H1 (cell line): ENCODE measurements around the gene APOL2. TPM values are rescaled to one million over a fixed set of nuclear protein-coding genes. Genes with fewer than 3 reads are reported as not detected.

Experiments used
- CTCF ChIA-PET: fragments of 300-600 bp; sonication (Branson Sonifier 250); formaldehyde crosslinking; loops from one replicate; lab custom pipeline; 2021; ENCODE audit not compliant: partially characterized antibody; lab: Charles Lee
- POLR2A ChIA-PET: fragments of 300-600 bp; sonication (Branson Sonifier 250); formaldehyde crosslinking; loops from one replicate; lab custom pipeline; 2021; ENCODE audit warnings: inconsistent platforms; ENCODE audit not compliant: partially characterized antibody; lab: Charles Lee
- DNase-seq, 2 experiments: peaks; one replicate each; pipeline versions ENCODE4 v3.0.0 to v3.0.0-alpha.2; 2010 to 2022; ENCODE audit warnings: low spot score in 2 of 2, low read depth in 1 of 2, mixed read lengths in 1 of 2
- FAIRE-seq: peaks from 2 replicates; lab custom pipeline; 2011; peaks lifted over from hg19 to GRCh38; lab: Jason Lieb, UNC
- H2AFZ ChIP-seq: 2 replicates; pipeline ENCODE4 v1.8.1; 2012; ENCODE audit warnings: low read length, inconsistent platforms
- H2AK5ac ChIP-seq: 2 replicates; pipeline ENCODE4 v1.6.1; 2013; ENCODE audit warnings: low read depth, low read length
- H2BK120ac ChIP-seq: replicated peaks from 2 replicates; pipeline ENCODE3; 2013; ENCODE audit warnings: low read depth, low read length, inconsistent platforms
- H2BK12ac ChIP-seq: 2 replicates; pipeline ENCODE4 v1.6.1; 2013; ENCODE audit warnings: low read depth, low read length
- H2BK15ac ChIP-seq: 2 replicates; pipeline ENCODE4 v1.6.1; 2013; ENCODE audit warnings: low read length
- H2BK20ac ChIP-seq: 2 replicates; pipeline ENCODE4 v1.6.1; 2013; ENCODE audit warnings: low read length
- H2BK5ac ChIP-seq: 2 replicates; pipeline ENCODE4 v1.6.1; 2013; ENCODE audit warnings: low read depth, low read length
- H3K14ac ChIP-seq: 2 replicates; pipeline ENCODE4 v1.6.1; 2013; ENCODE audit warnings: inconsistent platforms; ENCODE audit not compliant: insufficient read length
- H3K18ac ChIP-seq: 2 replicates; pipeline ENCODE4 v1.6.1; 2013; ENCODE audit warnings: low read length; ENCODE audit errors: extremely low read depth
- H3K23ac ChIP-seq: 2 replicates; pipeline ENCODE4 v1.6.1; 2013; ENCODE audit warnings: inconsistent platforms; ENCODE audit not compliant: insufficient read length
- H3K23me2 ChIP-seq: 2 replicates; pipeline ENCODE4 v1.6.1; 2013; ENCODE audit warnings: low read depth, low read length
- H3K27ac ChIP-seq: 2 replicates; pipeline ENCODE4 v1.6.1; 2011; ENCODE audit warnings: low read depth, low read length, inconsistent platforms
- H3K27me3 ChIP-seq, 4 experiments: replicated peaks in 1 of 4; 1 replicate in 1 of 4; 2 replicates in 3 of 4; pipeline versions ENCODE4 v1.6.1 to v1.8.1; 2011 to 2013; ENCODE audit warnings: low read length in 3 of 4, mild to moderate bottlenecking in 3 of 4, inconsistent platforms in 2 of 4, mixed read lengths in 2 of 4, moderate library complexity in 1 of 4; ENCODE audit not compliant: control insufficient read depth in 3 of 4, insufficient read depth in 3 of 4; ENCODE audit errors: extremely low read depth in 1 of 4
- H3K36me3 ChIP-seq, 4 experiments: 2 replicates each; pipeline versions ENCODE4 v1.6.1 to v1.8.1; 2011 to 2013; ENCODE audit warnings: mild to moderate bottlenecking in 4 of 4, low read length in 3 of 4, moderate library complexity in 2 of 4, control low read depth in 1 of 4, inconsistent platforms in 1 of 4; ENCODE audit not compliant: insufficient read depth in 4 of 4, control insufficient read depth in 2 of 4
- H3K4ac ChIP-seq: replicated peaks from 2 replicates; pipeline ENCODE3; 2013; ENCODE audit warnings: low read length, low read depth, mixed read lengths, inconsistent platforms; ENCODE audit not compliant: insufficient read length
- H3K4me1 ChIP-seq, 4 experiments: replicated peaks in 1 of 4; 1 replicate in 1 of 4; 2 replicates in 3 of 4; pipeline versions ENCODE4 v1.6.1 to v1.8.1; 2011 to 2013; ENCODE audit warnings: low read length in 3 of 4, inconsistent platforms in 2 of 4, mixed read lengths in 1 of 4; ENCODE audit not compliant: insufficient read depth in 4 of 4, control insufficient read depth in 3 of 4
- H3K4me2 ChIP-seq, 2 experiments: 2 replicates each; pipeline versions ENCODE4 v1.6.1 to v1.8.1; 2011 to 2013; ENCODE audit warnings: low read depth in 2 of 2, low read length in 2 of 2, control low read depth in 1 of 2, inconsistent platforms in 1 of 2, mild to moderate bottlenecking in 1 of 2; ENCODE audit not compliant: insufficient read depth in 1 of 2
- H3K4me3 ChIP-seq, 4 experiments: fragments of 200-600, 300-600 bp in 1 of 4; sonication (generic), shearing (Covaris generic), sonication (Bioruptor Twin) in 1 of 4; 2 replicates each; pipeline versions ENCODE4 v1.5.1 to v1.8.1; 2011 to 2016; ENCODE audit warnings: low read length in 4 of 4, low read depth in 3 of 4, control low read depth in 2 of 4, inconsistent platforms in 2 of 4, mild to moderate bottlenecking in 2 of 4, mixed read lengths in 1 of 4, moderate library complexity in 1 of 4; ENCODE audit not compliant: insufficient read depth in 2 of 4; ENCODE audit errors: extremely low read depth in 1 of 4
- H3K56ac ChIP-seq: replicated peaks from 2 replicates; pipeline ENCODE3; 2013; ENCODE audit warnings: low read depth, mild to moderate bottlenecking, mixed read lengths, low read length, inconsistent platforms; ENCODE audit not compliant: insufficient read length
- H3K79me1 ChIP-seq: 2 replicates; pipeline ENCODE4 v1.6.1; 2013; ENCODE audit warnings: low read depth, low read length, control low read depth
- H3K79me2 ChIP-seq, 2 experiments: 2 replicates each; pipeline versions ENCODE4 v1.6.1 to v1.8.1; 2012 to 2013; ENCODE audit warnings: low read length in 2 of 2, mild to moderate bottlenecking in 2 of 2, inconsistent platforms in 1 of 2; ENCODE audit not compliant: insufficient read depth in 2 of 2, control insufficient read depth in 1 of 2
- H3K9ac ChIP-seq, 4 experiments: replicated peaks in 1 of 4; 1 replicate in 1 of 4; 2 replicates in 3 of 4; pipeline versions ENCODE4 v1.6.1 to v1.8.1; 2011 to 2013; ENCODE audit warnings: low read depth in 3 of 4, low read length in 3 of 4, control low read depth in 2 of 4, mild to moderate bottlenecking in 2 of 4, moderate library complexity in 2 of 4, inconsistent platforms in 1 of 4; ENCODE audit errors: extremely low read depth in 1 of 4
- H3K9me3 ChIP-seq, 2 experiments: 2 replicates each; pipeline versions ENCODE4 v1.6.1 to v1.8.1; 2012 to 2013; ENCODE audit warnings: mild to moderate bottlenecking in 2 of 2, moderate library complexity in 2 of 2, control low read depth in 1 of 2, inconsistent platforms in 1 of 2, low read depth in 1 of 2, low read length in 1 of 2, mixed read lengths in 1 of 2; ENCODE audit not compliant: insufficient read depth in 2 of 2
- H4K20me1 ChIP-seq, 2 experiments: replicated peaks in 1 of 2; 2 replicates each; pipeline versions ENCODE3 to v1.8.1; 2011 to 2013; ENCODE audit warnings: inconsistent platforms in 2 of 2, low read length in 2 of 2, mild to moderate bottlenecking in 1 of 2; ENCODE audit not compliant: insufficient read depth in 2 of 2, control insufficient read depth in 1 of 2
- H4K5ac ChIP-seq: 2 replicates; pipeline ENCODE4 v1.6.1; 2013; ENCODE audit warnings: low read length, low read depth, mixed read lengths, inconsistent platforms; ENCODE audit not compliant: insufficient read length
- H4K8ac ChIP-seq: 2 replicates; pipeline ENCODE4 v1.8.0; 2013; ENCODE audit warnings: mild to moderate bottlenecking, moderate library complexity, low read length, inconsistent platforms; ENCODE audit not compliant: insufficient read depth; ENCODE audit errors: extremely low read depth
- H4K91ac ChIP-seq: replicated peaks from 2 replicates; pipeline ENCODE3; 2013; ENCODE audit warnings: low read length, mixed read lengths, inconsistent platforms; ENCODE audit not compliant: insufficient read length
- ASH2L ChIP-seq: fragments of 200-600, 300-600 bp; sonication (generic); IDR thresholded peaks from one replicate; pipeline ENCODE4 v1.7.1; 2017; ENCODE audit warnings: low read length
- CEBPB ChIP-seq: IDR thresholded peaks from 2 replicates; pipeline ENCODE4 v1.6.1; 2012; ENCODE audit warnings: low read depth, low read length
- CHD1 ChIP-seq: IDR thresholded peaks from 2 replicates; pipeline ENCODE4 v1.6.1; 2012; ENCODE audit warnings: low read depth, low read length, improper control_type of control experiment
- EZH2 ChIP-seq: fragments of 200-600 bp; sonication (generic); IDR thresholded peaks from 2 replicates; pipeline ENCODE4 v1.7.1; 2012; ENCODE audit warnings: low read depth, mild to moderate bottlenecking, moderate library complexity, low read length, inconsistent platforms; ENCODE audit not compliant: severe bottlenecking
- GTF2F1 ChIP-seq: IDR thresholded peaks from 2 replicates; pipeline ENCODE4 v1.6.1; 2012; ENCODE audit warnings: low read depth, low read length, improper control_type of control experiment, borderline replicate concordance
- HDAC2 ChIP-seq, 2 experiments: fragments of 300-600 bp in 1 of 2; sonication (generic) in 1 of 2; IDR thresholded peaks; 2 replicates each; pipeline ENCODE4 v1.6.1; 2011 to 2012; ENCODE audit warnings: low read depth in 2 of 2, low read length in 2 of 2, mild to moderate bottlenecking in 2 of 2, moderate library complexity in 2 of 2, borderline replicate concordance in 1 of 2, inconsistent platforms in 1 of 2
- JUND ChIP-seq: IDR thresholded peaks from 2 replicates; pipeline ENCODE4 v1.6.1; 2011; ENCODE audit warnings: mild to moderate bottlenecking, improper control_type of control experiment, low read length
- KDM4A ChIP-seq: IDR thresholded peaks from one replicate; pipeline ENCODE4 v1.7.1; 2012; ENCODE audit warnings: low read depth, mild to moderate bottlenecking, moderate library complexity, low read length, inconsistent platforms; ENCODE audit not compliant: severe bottlenecking
- SIRT6 ChIP-seq: IDR thresholded peaks from one replicate; pipeline ENCODE4 v1.7.1; 2012; ENCODE audit warnings: low read length, inconsistent platforms
- TBP ChIP-seq: IDR thresholded peaks from 2 replicates; pipeline ENCODE4 v1.6.1; 2011; ENCODE audit warnings: low read depth, low read length, improper control_type of control experiment
- whole genome bisulfite sequencing, 2 experiments: shearing (Covaris generic) in 1 of 2; methylation state at CpG; one replicate each; pipeline versions ENCODE4 v1.1.6 to v1.1.7; 2013 to 2015; ENCODE audit warnings: low lambda C conversion rate in 2 of 2, mixed read lengths in 2 of 2, inconsistent platforms in 1 of 2, low coverage in 1 of 2, missing lambda C conversion rate in 1 of 2; ENCODE audit not compliant: insufficient replicate concordance in 2 of 2, insufficient coverage in 1 of 2, insufficient read length in 1 of 2; ENCODE audit errors: extremely low coverage in 1 of 2, missing lambda C conversion rate in 1 of 2; 5-methylcytosine and 5-hydroxymethylcytosine counted together
- polyA plus RNA-seq, 7 experiments: library from polyadenylated mRNA; depleted of rRNA in 3 of 7; stranded (reverse) in 5 of 7; unstranded in 2 of 7; fragments of >200 nt in 5 of 7; fragments of 200-250 nt in 2 of 7; gene quantifications; 1 replicate in 5 of 7; 2 replicates in 1 of 7; 4 replicates in 1 of 7; pipeline versions ENCODE4 v1.2.1 to v1.2.3, GENCODE V29; 2011 to 2013; ENCODE audit warnings: missing spikeins in 2 of 7, mixed read lengths in 2 of 7
- total RNA-seq: library from RNA; stranded (reverse); fragmentation: NEBNext Ultra II Directional; extraction: Animal tissue kit (Norgen Biotek cat#: 25700); gene quantifications from 2 replicates; pipeline ENCODE4 v1.2.1, GENCODE V29; 2021
- TF ChIP-seq, protein P1 (sequence below): IDR thresholded peaks from 2 replicates; pipeline ENCODE4 v1.6.1; 2011; ENCODE audit warnings: low read length, improper control_type of control experiment

APOL2 gene
- total and polyA plus RNA-seq, 2 of the 8 experiments (the other 6 are each of a cell fraction or from before 2014, with no cell fraction given), result 8.1 to 11.0 TPM

DNA sequence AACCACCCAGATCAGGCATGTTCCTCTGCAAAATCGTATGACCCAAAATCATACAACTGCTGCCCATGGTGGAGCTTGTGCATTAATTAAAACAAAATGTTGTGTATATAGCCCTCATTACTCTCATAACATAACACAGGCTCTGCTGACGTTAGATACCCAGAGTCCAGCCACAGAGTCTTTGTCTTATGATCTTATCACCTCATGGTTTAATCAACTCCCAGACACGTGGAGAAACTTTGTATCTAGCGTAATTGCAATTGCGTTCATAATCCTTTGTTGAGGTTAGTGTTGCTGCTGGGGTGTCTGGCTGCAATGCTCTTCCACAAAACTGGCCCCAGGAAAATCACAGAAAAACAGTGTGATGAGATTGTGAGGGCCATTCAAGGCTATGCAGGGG lies 8.6 kb upstream of the APOL2 start:
- H2BK5ac ChIP-seq, result no peak overlapping the region
- no peaks in the 10 kb centered on the region for H4K20me1 ChIP-seq
- H3K4me3 ChIP-seq, result no peak overlapping the region
- no peak overlapping the region for H3K23ac ChIP-seq
- FAIRE-seq (no peak), DNase-seq (no peak)
- H3K27me3 ChIP-seq, result no peaks in the 10 kb centered on the region; a peak in 1 of 7 replicates
- no peak overlapping the region for H3K27ac ChIP-seq
- 81% methylated on average over 5 of the region's 5 CpGs; no CpG with 5 or more reads in 1 of the 2 experiments for whole genome bisulfite sequencing, 2 experiments
- no peak overlapping the region for H2BK20ac ChIP-seq
- no peak overlapping the region for H3K4me2 ChIP-seq
- no peaks in the 10 kb centered on the region for H3K23me2 ChIP-seq
- no peak overlapping the region for H3K18ac ChIP-seq
- ChIA-PET POLR2A (interaction anchor here (1.7 kb wide), 1 partner anchor 8 kb away, joined by 6 read pairs; the partner anchor contains the start of gene APOL2), CTCF (interaction anchor here (1.1 to 3.1 kb wide), 2 partner anchors 8 to 38 kb away, joined by 3 to 16 read pairs; partner anchors contain the start of gene APOL2)
- H4K8ac ChIP-seq, result no peak overlapping the region
- H3K79me1 ChIP-seq, result no peaks in the 10 kb centered on the region
- TF ChIP-seq CHD1 (no peak), JUND (no peak), ASH2L (no peak), CEBPB (no peak), HDAC2 (IDR thresholded peaks at IDR 0.05; ENCODE audit: borderline replicate concordance in 1 of 2, low read depth in 2 of 2, low read length in 2 of 2) (no peak), SIRT6 (no peak), GTF2F1 (no peak), EZH2 (no peak), TBP (no peak), KDM4A (no peak)
- TF ChIP-seq, protein P1, sequence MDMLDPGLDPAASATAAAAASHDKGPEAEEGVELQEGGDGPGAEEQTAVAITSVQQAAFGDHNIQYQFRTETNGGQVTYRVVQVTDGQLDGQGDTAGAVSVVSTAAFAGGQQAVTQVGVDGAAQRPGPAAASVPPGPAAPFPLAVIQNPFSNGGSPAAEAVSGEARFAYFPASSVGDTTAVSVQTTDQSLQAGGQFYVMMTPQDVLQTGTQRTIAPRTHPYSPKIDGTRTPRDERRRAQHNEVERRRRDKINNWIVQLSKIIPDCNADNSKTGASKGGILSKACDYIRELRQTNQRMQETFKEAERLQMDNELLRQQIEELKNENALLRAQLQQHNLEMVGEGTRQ, result no peak
- peaks cover 3 to 7% of the 10 kb centered on the region in 2 experiments; a peak in 3 of 4 replicates for H3K9me3 ChIP-seq
- no peak overlapping the region for H3K14ac ChIP-seq
- no peak overlapping the region for H3K9ac ChIP-seq
- H2AFZ ChIP-seq, result no peak overlapping the region
- H2BK15ac ChIP-seq, result no peak overlapping the region
- no peak overlapping the region for H2BK120ac ChIP-seq
- H2AK5ac ChIP-seq, result no peak overlapping the region
- H2BK12ac ChIP-seq, result no peak overlapping the region
- H3K4me1 ChIP-seq, result peaks cover 0 to 5% (median 0%) of the 10 kb centered on the region in 4 experiments; a peak in 1 of 7 replicates
- no peak overlapping the region for H3K4ac ChIP-seq
- H3K56ac ChIP-seq, result no peak overlapping the region
- no peaks in the 10 kb centered on the region for H3K36me3 ChIP-seq
- H3K79me2 ChIP-seq, result no peaks in the 10 kb centered on the region
- H4K91ac ChIP-seq, result no peak overlapping the region
- no peak overlapping the region for H4K5ac ChIP-seq
